ENCODE measurements around the gene PIH1D1.

GRCh38 chr19:49445997-49446396, 5.6 kb downstream of the PIH1D1 start:
- TF ChIP-seq CTCF (IDR thresholded peaks at IDR 0.05) (no peak), POLR2AphosphoS5 (IDR thresholded peaks at IDR 0.05) (no peak), POLR2A (IDR thresholded peaks at IDR 0.05) (no peak), EP300 (IDR thresholded peaks at IDR 0.05) (no peak)
